Measurements from ENCODE around the gene CFD. TPM values are rescaled to one million over a fixed set of nuclear protein-coding genes. Genes with fewer than 3 reads are reported as not detected.
"Not testable (repeated sequence)": the region's sequence is repeated elsewhere in the genome, so short reads cannot be mapped to it uniquely, and the experiment has no call there.

CFD gene
- total RNA-seq, 1 donor from 2014 or later, result 1,680 TPM

DNA sequence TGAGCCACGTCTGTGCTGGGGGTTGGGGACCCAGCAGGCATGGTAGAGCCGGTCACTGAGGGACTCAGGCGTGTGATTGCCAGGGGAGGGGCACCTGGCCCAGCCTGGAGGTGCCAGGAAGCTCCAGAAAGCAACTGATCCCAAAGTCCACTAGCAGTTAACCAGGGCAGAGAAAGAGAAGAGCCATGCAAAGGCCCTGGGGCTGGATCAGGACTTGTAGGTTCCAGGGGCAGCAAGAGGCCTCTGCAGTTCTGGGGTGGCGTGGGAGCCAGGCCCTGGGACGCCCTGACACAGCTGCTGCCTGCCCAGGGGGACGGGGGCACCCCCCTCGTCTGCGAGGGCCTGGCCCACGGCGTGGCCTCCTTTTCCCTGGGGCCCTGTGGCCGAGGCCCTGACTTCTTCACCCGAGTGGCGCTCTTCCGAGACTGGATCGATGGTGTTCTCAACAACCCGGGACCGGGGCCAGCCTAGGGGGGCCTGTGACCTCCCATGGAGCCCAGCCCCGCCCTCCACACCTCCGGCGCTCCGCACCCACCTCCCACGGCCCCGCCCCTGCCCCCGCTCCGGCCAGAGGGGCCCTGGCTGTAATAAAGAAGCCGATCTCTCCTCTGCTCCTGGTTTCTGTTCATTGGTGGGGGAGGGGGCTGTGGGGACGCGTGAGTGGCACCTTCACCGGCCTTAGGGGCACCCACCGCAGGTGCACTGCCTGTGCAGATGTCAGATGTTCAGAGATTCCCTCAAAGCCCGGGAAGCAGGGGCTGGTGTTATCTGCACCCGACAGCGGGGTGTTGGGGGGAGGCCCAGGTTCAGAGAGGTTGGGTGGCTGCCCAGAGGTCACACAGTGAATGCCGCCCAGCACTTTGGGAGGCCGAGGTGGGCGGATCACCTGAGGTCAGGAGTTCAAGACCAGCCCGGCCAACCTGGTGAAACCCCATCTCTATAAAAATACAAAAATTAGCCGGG, 27.8 kb upstream of the CFD start:
- Histone ChIP-seq H3K27ac (no peak overlapping the region), H3K27me3 (peaks cover 4% of the 10 kb centered on the region), H3K36me3 (no peaks in the 10 kb centered on the region), H3K4me3 (no peak overlapping the region), H3K9me3 (no peaks in the 10 kb centered on the region), H3K4me1 (no peaks in the 10 kb centered on the region)
- no peak for DNase-seq (ENCODE audit: low spot score in 2 of 2)
- intact Hi-C loops (cut with DNase I), result no loop called here
- TF ChIP-seq, protein P1, sequence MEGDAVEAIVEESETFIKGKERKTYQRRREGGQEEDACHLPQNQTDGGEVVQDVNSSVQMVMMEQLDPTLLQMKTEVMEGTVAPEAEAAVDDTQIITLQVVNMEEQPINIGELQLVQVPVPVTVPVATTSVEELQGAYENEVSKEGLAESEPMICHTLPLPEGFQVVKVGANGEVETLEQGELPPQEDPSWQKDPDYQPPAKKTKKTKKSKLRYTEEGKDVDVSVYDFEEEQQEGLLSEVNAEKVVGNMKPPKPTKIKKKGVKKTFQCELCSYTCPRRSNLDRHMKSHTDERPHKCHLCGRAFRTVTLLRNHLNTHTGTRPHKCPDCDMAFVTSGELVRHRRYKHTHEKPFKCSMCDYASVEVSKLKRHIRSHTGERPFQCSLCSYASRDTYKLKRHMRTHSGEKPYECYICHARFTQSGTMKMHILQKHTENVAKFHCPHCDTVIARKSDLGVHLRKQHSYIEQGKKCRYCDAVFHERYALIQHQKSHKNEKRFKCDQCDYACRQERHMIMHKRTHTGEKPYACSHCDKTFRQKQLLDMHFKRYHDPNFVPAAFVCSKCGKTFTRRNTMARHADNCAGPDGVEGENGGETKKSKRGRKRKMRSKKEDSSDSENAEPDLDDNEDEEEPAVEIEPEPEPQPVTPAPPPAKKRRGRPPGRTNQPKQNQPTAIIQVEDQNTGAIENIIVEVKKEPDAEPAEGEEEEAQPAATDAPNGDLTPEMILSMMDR (IDR thresholded peaks at IDR 0.05), result no peak

DNA sequence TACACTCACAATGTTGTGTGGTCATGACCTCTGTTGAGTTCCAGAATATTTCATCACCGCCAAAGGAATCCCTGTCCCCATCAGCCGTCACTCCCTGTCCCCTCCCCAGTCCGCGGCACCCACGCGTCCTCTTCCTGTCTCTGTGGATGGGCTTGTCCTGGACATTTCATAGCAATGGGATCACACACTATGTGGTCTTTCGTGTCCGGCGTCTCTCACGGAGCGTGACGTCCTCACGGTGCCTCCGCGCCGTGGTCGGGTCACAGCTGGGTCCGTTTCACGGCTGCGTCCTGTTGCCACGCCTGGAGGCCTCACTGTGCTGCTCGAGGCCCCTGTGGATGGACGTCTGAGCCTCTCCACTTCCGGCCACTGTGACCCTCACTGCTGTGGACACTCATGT, 25.2 kb upstream of the CFD start:
- no peak overlapping the region for H3K4me3 ChIP-seq
- TF ChIP-seq, protein P1 (IDR thresholded peaks at IDR 0.05), result no peak
- intact Hi-C loops (cut with DNase I), result no loop called here
- no peaks in the 10 kb centered on the region for H3K4me1 ChIP-seq
- no peaks in the 10 kb centered on the region for H3K9me3 ChIP-seq
- H3K36me3 ChIP-seq, result no peaks in the 10 kb centered on the region
- H3K27ac ChIP-seq, result no peak overlapping the region
- peaks cover 4% of the 10 kb centered on the region for H3K27me3 ChIP-seq
- DNase-seq (ENCODE audit: low spot score in 2 of 2), result no peak

DNA sequence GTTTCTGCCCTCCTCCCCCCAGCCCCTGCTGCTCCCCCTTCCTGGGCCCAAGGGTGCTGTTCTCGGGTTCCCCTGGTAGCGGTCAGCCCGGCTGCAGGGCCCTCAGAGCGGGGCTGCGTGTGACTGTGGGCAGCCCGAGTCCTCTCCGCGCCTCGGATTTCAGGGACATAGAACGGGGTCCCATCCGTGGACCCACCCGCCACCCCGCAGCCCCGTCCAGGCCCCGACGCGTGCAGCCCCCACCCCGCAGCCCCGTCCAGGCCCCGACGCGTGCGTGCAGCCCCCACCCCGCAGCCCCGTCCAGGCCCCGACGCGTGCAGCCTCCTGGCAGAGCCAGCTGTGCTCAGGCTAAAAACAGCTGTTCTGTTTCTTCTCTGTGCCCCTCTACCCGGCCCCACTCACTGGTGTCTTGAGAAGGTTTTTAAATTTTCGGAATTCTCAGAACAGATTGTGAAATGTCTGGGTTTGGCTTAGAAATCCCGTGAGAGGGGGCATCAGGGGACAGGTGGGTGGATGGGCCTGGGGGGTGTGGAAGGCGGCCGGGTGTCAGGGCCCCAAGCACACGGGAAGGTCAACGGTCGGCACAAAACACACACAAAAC, 24.2 kb upstream of the CFD start:
- H3K27me3 ChIP-seq, result peaks cover 4% of the 10 kb centered on the region
- DNase-seq (ENCODE audit: low spot score in 2 of 2), result no peak

DNA sequence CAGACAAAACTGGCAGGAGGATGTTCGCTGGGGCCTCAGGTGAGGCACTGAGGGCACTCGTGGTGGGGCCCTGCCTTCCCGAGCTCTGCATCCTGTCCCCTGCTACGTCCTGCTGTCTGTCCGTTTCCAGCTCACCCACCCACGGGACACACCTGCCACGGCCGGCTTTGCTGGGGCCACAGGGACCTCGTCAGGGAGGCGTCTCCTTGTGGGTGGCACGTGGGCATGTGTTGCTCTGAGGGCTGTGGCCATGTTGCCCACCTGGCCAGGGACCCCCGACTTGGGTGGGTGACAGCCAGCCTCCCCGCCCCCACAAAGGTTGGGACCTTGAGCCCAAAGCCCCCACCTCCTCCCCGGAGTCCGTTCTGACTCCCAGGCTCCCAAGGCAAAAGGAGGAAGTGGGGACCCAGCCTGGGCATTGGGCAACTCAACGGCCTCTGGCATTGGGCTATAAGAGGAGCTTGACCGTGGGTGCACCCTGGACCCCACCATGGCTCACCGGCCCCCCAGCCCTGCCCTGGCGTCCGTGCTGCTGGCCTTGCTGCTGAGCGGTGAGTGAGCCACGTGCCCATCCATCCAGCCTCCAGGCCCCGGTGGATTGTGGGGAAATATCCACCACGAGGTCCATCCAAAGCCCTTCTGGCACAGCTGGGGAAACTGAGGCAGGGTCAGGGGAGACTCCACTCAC, 18.8 kb upstream of the CFD start, which contains the start of gene PRTN3:
TSS of gene PRTN3 (plus strand) at position 481 of the 688 bp plus-strand sequence. CDS start at position 491, 10 bp downstream.
- H3K4me1 ChIP-seq, result peaks cover 7% of the 10 kb centered on the region in 2 donors
- intact Hi-C loops (cut with DNase I), result no loop called here
- TF ChIP-seq, protein P1 (IDR thresholded peaks at IDR 0.05), result no peak
- no peak for DNase-seq (ENCODE audit: low spot score in 2 of 2)
- H3K27ac ChIP-seq, result no peak within 1 kb of the TSS
- no peak within 1 kb of the TSS for H3K4me3 ChIP-seq
- H3K36me3 ChIP-seq, result no peaks in the 10 kb centered on the region
- H3K9me3 ChIP-seq, result no peaks in the 10 kb centered on the region
- H3K27me3 ChIP-seq, result peaks cover 16% of the 10 kb centered on the region

More for the DNA sequence above, 24.2 kb upstream of the CFD start:
- no peaks in the 10 kb centered on the region for H3K4me1 ChIP-seq
- no peaks in the 10 kb centered on the region for H3K9me3 ChIP-seq
- intact Hi-C loops (cut with DNase I), result no loop called here
- TF ChIP-seq, protein P1 (IDR thresholded peaks at IDR 0.05), result no peak
- no peak overlapping the region for H3K27ac ChIP-seq
- H3K4me3 ChIP-seq, result no peak overlapping the region
- H3K36me3 ChIP-seq, result no peaks in the 10 kb centered on the region

DNA sequence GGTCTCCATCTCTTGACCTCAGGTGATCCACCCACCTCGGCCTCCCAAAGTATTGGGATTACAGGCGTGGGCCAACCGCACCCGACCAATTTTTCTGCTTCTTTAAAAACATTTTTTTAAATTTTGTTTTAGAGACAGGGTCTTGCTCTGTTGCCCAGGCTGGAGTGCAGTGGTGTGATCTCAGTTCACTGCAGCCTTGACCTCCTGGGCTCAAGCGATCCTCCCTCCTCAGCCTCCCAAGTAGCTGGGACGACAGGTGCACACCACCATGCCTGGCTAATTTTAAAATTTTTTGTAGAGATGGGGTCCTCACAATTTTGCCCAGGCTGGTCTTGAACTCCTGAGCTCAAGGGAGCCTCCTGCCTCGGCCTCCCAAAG, 16.7 kb upstream of the CFD start:
- H3K4me1 ChIP-seq; H3K9me3 ChIP-seq; DNase-seq (ENCODE audit: low spot score in 2 of 2); H3K36me3 ChIP-seq; H3K4me3 ChIP-seq; intact Hi-C loops (cut with DNase I); H3K27ac ChIP-seq: not testable (repeated sequence)
- peaks cover 29% of the 10 kb centered on the region for H3K27me3 ChIP-seq
